Suppressor macrophage treated with lipopolysaccharide for 4 hours (primary cell): Measurements from ENCODE around the gene PEAK1.
"Not testable (repeated sequence)": the region's sequence is repeated elsewhere in the genome, so short reads cannot be mapped to it uniquely, and the experiment has no call there.

Source experiments
- DNase-seq: peaks from one replicate; pipeline ENCODE4 v3.0.0-alpha.2; 2020

The PEAK1 gene

GRCh38 chr15:77168141-77168540, 251.8 kb downstream of the PEAK1 start:
- no peak for DNase-seq

GRCh38 chr15:77167406-77167805, 252.5 kb downstream of the PEAK1 start:
- no peak for DNase-seq

- no peak for DNase-seq
Observed at GRCh38 chr15:77163781-77164384, 256.0 kb downstream of the PEAK1 start.

GRCh38 chr15:77162872-77163633, 256.9 kb downstream of the PEAK1 start:
- DNase-seq, result peak; percentile 36

GRCh38 chr15:77160562-77161478, 259.1 kb downstream of the PEAK1 start:
- no peak for DNase-seq

- not testable (repeated sequence) for DNase-seq
Observed at GRCh38 chr15:77156000-77156399, 263.9 kb downstream of the PEAK1 start.

GRCh38 chr15:77148191-77148590, 271.7 kb downstream of the PEAK1 start:
- no peak for DNase-seq

- DNase-seq, result no peak
Observed at GRCh38 chr15:77145370-77145769, 274.5 kb downstream of the PEAK1 start.

GRCh38 chr15:77144492-77145070, 275.3 kb downstream of the PEAK1 start:
- DNase-seq, result no peak

GRCh38 chr15:77144026-77144425, 275.9 kb downstream of the PEAK1 start:
- no peak for DNase-seq

GRCh38 chr15:77143616-77144015, 276.3 kb downstream of the PEAK1 start:
- DNase-seq, result no peak

GRCh38 chr15:77143191-77143590, 276.7 kb downstream of the PEAK1 start:
- DNase-seq, result no peak

- DNase-seq, result no peak
Observed at GRCh38 chr15:77140220-77140619, 279.7 kb downstream of the PEAK1 start.

- DNase-seq, result no peak
Observed at GRCh38 chr15:77139312-77139711, 280.6 kb downstream of the PEAK1 start.

GRCh38 chr15:77138167-77138522, 281.8 kb downstream of the PEAK1 start:
- no peak for DNase-seq

- no peak for DNase-seq
Observed at GRCh38 chr15:77135181-77135580, 284.7 kb downstream of the PEAK1 start.

- no peak for DNase-seq
Observed at GRCh38 chr15:77130315-77130930, 289.5 kb downstream of the PEAK1 start.

GRCh38 chr15:77127626-77128025, 292.3 kb downstream of the PEAK1 start:
- DNase-seq, result no peak

GRCh38 chr15:77126529-77127326, 293.2 kb downstream of the PEAK1 start:
- DNase-seq, result no peak

- peak; percentile 19 for DNase-seq
Observed at GRCh38 chr15:77123854-77124253, 296.1 kb downstream of the PEAK1 start.

- no peak for DNase-seq
Observed at GRCh38 chr15:77122576-77122975, 297.3 kb downstream of the PEAK1 start.

- DNase-seq, result no peak
Observed at GRCh38 chr15:77121599-77121998, 298.3 kb downstream of the PEAK1 start.
